Keratinocyte (primary cell): ENCODE results near the gene DPF3. TPM values are rescaled to one million over a fixed set of nuclear protein-coding genes. Genes with fewer than 3 reads are reported as not detected.

Source experiments
- DNase-seq: peaks from one replicate; pipeline ENCODE4 v3.0.0-alpha.2; 2011; ENCODE audit warnings: low read depth, missing footprints, low spot score
- FAIRE-seq: peaks from 2 replicates; lab custom pipeline; 2011; peaks lifted over from hg19 to GRCh38; lab: Jason Lieb, UNC
- H2AFZ ChIP-seq: 2 replicates; pipeline ENCODE4 v1.6.0; 2012; ENCODE audit warnings: low read length, control low read depth, inconsistent platforms; ENCODE audit not compliant: control insufficient read depth
- H3K27ac ChIP-seq: 2 replicates; pipeline ENCODE4 v1.5.1; 2011; ENCODE audit warnings: low read length; ENCODE audit not compliant: control insufficient read depth, insufficient read depth
- H3K27me3 ChIP-seq: 3 replicates; pipeline ENCODE4 v1.6.0; 2011; ENCODE audit warnings: low read length; ENCODE audit not compliant: control insufficient read depth, insufficient read depth; ENCODE audit errors: extremely low read depth
- H3K36me3 ChIP-seq, 2 experiments: 2 replicates in 1 of 2; 3 replicates in 1 of 2; pipeline ENCODE4 v1.5.1; 2011; ENCODE audit warnings: low read length in 2 of 2, mild to moderate bottlenecking in 1 of 2; ENCODE audit not compliant: control insufficient read depth in 2 of 2, insufficient read depth in 2 of 2; ENCODE audit errors: extremely low read depth in 1 of 2
- H3K4me1 ChIP-seq: 3 replicates; pipeline ENCODE4 v1.5.1; 2011; ENCODE audit warnings: low read length; ENCODE audit not compliant: control insufficient read depth, insufficient read depth; ENCODE audit errors: extremely low read depth
- H3K4me2 ChIP-seq: 3 replicates; pipeline ENCODE4 v1.6.0; 2011; ENCODE audit warnings: low read depth, low read length; ENCODE audit not compliant: control insufficient read depth, insufficient read depth; ENCODE audit errors: extremely low read depth
- H3K4me3 ChIP-seq, 3 experiments: fragments of 200-600 bp in 1 of 3; sonication (generic) in 1 of 3; 2 replicates in 2 of 3; 3 replicates in 1 of 3; pipeline ENCODE4 v1.5.1; 2011 to 2016; ENCODE audit warnings: low read length in 3 of 3, mild to moderate bottlenecking in 3 of 3, control low read depth in 2 of 3, inconsistent platforms in 1 of 3, low read depth in 1 of 3, mixed read lengths in 1 of 3, mixed run types in 1 of 3, moderate library complexity in 1 of 3; ENCODE audit not compliant: control insufficient read depth in 2 of 3, insufficient read depth in 2 of 3; ENCODE audit errors: extremely low read depth in 1 of 3
- H3K79me2 ChIP-seq: 2 replicates; pipeline ENCODE4 v1.6.0; 2012; ENCODE audit warnings: low read length; ENCODE audit not compliant: control insufficient read depth, insufficient read depth
- H3K9ac ChIP-seq: 3 replicates; pipeline ENCODE4 v1.6.0; 2011; ENCODE audit warnings: low read length; ENCODE audit not compliant: control insufficient read depth, insufficient read depth; ENCODE audit errors: extremely low read depth
- H3K9me1 ChIP-seq: 3 replicates; pipeline ENCODE4 v1.6.0; 2011; ENCODE audit warnings: low read length; ENCODE audit not compliant: control insufficient read depth, insufficient read depth; ENCODE audit errors: extremely low read depth
- H3K9me3 ChIP-seq: 2 replicates; pipeline ENCODE4 v1.5.1; 2012; ENCODE audit warnings: low read depth, low read length; ENCODE audit not compliant: control insufficient read depth
- H4K20me1 ChIP-seq: 3 replicates; pipeline ENCODE4 v1.6.0; 2011; ENCODE audit warnings: low read length; ENCODE audit not compliant: control insufficient read depth, insufficient read depth; ENCODE audit errors: extremely low read depth
- EZH2 ChIP-seq: IDR thresholded peaks from one replicate; pipeline ENCODE4 v1.6.1; 2012; ENCODE audit warnings: inconsistent platforms, mild to moderate bottlenecking, low read length, moderate library complexity
- dilution Hi-C: fragments of 300-500 bp; cut with MboI; formaldehyde crosslinking; loops from one replicate; pipeline ENCODE4 v1.7.0; 2020; ENCODE audit warnings: low sequenced_read_pairs; ENCODE audit not compliant: extremely low pct_ligation_motif_present
- polyA plus RNA-seq, 5 experiments: library from polyadenylated mRNA; depleted of rRNA in 3 of 5; stranded (reverse) in 3 of 5; stranded (forward) in 1 of 5; unstranded in 1 of 5; fragments of >200 nt; gene quantifications; 1 replicate in 1 of 5; 2 replicates in 3 of 5; 3 replicates in 1 of 5; pipeline versions ENCODE4 v1.2.1 to v1.2.3, GENCODE V29; 2011 to 2012; ENCODE audit warnings: missing spikeins in 2 of 5, low read depth in 1 of 5, low replicate concordance in 1 of 5
- TF ChIP-seq, protein P1 (sequence below), 3 experiments: IDR thresholded peaks in 1 of 3; conservative IDR thresholded peaks in 1 of 3; optimal IDR thresholded peaks in 1 of 3; 2 replicates in 2 of 3; 3 replicates in 1 of 3; pipeline versions ENCODE3 to v1.5.1; 2011; ENCODE audit warnings: low read length in 3 of 3, mild to moderate bottlenecking in 3 of 3, moderate library complexity in 2 of 3, control low read depth in 1 of 3, inconsistent platforms in 1 of 3; ENCODE audit not compliant: insufficient read depth in 2 of 3; ENCODE audit errors: extremely low read depth in 1 of 3

Gene DPF3
- polyA plus RNA-seq, 1 donor (not counting 4 experiments of a cell fraction or from before 2014, with no cell fraction given): 1.1 TPM

DNA sequence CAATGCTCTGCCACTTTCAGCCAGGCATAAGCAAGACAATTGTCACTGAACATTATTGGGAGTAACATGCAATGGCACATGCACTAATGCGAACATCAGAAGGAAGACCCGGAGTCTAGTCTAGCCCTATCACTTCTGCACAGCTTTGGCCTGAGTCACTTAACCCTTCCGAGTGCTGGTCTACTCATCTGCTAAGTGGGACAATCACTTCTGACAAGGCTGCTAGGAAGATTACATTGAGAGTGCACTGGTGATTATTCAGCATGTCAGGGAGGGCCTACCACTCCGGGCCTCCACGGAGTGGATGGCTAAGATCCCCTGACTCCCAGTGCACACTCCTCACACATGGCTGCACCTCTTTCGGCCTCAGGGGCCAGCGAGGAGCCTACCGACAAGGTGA is 240.9 kb downstream of the DPF3 start:
- Histone ChIP-seq H3K4me1 (no peaks in the 10 kb centered on the region), H3K4me3 (no peak overlapping the region), H3K36me3 (no peaks in the 10 kb centered on the region), H2AFZ (no peak overlapping the region), H3K27me3 (no peaks in the 10 kb centered on the region), H3K27ac (no peak overlapping the region), H3K4me2 (no peak overlapping the region), H3K9me3 (no peaks in the 10 kb centered on the region), H4K20me1 (no peaks in the 10 kb centered on the region), H3K9ac (no peak overlapping the region), H3K79me2 (no peaks in the 10 kb centered on the region), H3K9me1 (no peaks in the 10 kb centered on the region)
- DNase-seq (no peak), FAIRE-seq (no peak)
- TF ChIP-seq, protein P1, sequence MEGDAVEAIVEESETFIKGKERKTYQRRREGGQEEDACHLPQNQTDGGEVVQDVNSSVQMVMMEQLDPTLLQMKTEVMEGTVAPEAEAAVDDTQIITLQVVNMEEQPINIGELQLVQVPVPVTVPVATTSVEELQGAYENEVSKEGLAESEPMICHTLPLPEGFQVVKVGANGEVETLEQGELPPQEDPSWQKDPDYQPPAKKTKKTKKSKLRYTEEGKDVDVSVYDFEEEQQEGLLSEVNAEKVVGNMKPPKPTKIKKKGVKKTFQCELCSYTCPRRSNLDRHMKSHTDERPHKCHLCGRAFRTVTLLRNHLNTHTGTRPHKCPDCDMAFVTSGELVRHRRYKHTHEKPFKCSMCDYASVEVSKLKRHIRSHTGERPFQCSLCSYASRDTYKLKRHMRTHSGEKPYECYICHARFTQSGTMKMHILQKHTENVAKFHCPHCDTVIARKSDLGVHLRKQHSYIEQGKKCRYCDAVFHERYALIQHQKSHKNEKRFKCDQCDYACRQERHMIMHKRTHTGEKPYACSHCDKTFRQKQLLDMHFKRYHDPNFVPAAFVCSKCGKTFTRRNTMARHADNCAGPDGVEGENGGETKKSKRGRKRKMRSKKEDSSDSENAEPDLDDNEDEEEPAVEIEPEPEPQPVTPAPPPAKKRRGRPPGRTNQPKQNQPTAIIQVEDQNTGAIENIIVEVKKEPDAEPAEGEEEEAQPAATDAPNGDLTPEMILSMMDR (optimal IDR thresholded peaks at IDR 0.05 in 1 of 3, IDR thresholded peaks at IDR 0.05 in 1 of 3, conservative IDR thresholded peaks at IDR 0.05 in 1 of 3; ENCODE audit: extremely low read depth in 1 of 3, insufficient read depth in 2 of 3, low read length in 3 of 3): no peak
- no peak for TF ChIP-seq EZH2
- dilution Hi-C loops: no loop called here

DNA sequence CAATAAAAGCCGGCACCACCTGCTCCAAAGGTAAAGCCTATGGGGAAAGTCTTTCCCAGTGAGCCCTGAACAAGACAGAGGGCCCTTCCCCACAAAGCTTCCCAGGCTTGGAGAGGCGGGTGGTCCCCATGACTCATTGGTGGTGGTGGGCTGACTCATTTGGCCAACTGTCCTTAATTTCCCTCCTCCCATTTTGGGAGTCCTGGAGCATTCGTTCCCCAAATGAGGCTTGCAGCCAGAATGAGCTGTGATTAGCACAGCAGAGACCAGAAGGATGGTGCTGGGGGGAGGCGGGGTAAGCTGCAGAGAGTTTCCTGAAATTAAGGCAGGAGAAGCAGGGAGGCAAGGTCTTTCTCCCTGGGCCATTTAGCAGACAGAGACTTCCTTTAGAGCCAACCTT is 241.7 kb downstream of the DPF3 start:
- Histone ChIP-seq H3K4me2 (no peak overlapping the region), H4K20me1 (no peaks in the 10 kb centered on the region), H3K9me3 (no peaks in the 10 kb centered on the region), H3K4me1 (no peaks in the 10 kb centered on the region), H3K27ac (no peak overlapping the region), H3K79me2 (no peaks in the 10 kb centered on the region), H2AFZ (no peak overlapping the region), H3K36me3 (no peaks in the 10 kb centered on the region), H3K9ac (no peak overlapping the region), H3K9me1 (no peaks in the 10 kb centered on the region), H3K27me3 (no peaks in the 10 kb centered on the region), H3K4me3 (no peak overlapping the region)
- FAIRE-seq: no peak
- DNase-seq: no peak
- dilution Hi-C loops: no loop called here
- TF ChIP-seq, protein P1 (optimal IDR thresholded peaks at IDR 0.05 in 1 of 3, IDR thresholded peaks at IDR 0.05 in 1 of 3, conservative IDR thresholded peaks at IDR 0.05 in 1 of 3; ENCODE audit: extremely low read depth in 1 of 3, insufficient read depth in 2 of 3, low read length in 3 of 3): no peak
- no peak for TF ChIP-seq EZH2
